ENCODE data around the gene PRPS1L1.
A peak's percentile ranks its signal among the peaks of the same experiment; 100 is the strongest.

Gene PRPS1L1

GRCh38 chr7:18027628-18028027 lies at the start of gene PRPS1L1:
TSS of gene PRPS1L1 (minus strand) at chr7:18027846.
- DNase-seq (ENCODE audit: low spot score) = no peak

- DNase-seq (ENCODE audit: low spot score) = no peak
Observed at GRCh38 chr7:18076461-18076860, 48.8 kb upstream of the PRPS1L1 start.

GRCh38 chr7:18068745-18069144 lies 41.1 kb upstream of the PRPS1L1 start:
- no peak for DNase-seq (ENCODE audit: low spot score)

- DNase-seq (ENCODE audit: low spot score) = peak; percentile 17
Observed at GRCh38 chr7:18064242-18064838, 36.7 kb upstream of the PRPS1L1 start.

GRCh38 chr7:18063149-18063901 lies 35.7 kb upstream of the PRPS1L1 start:
- DNase-seq (ENCODE audit: low spot score) = no peak

GRCh38 chr7:18059171-18059570 lies 31.5 kb upstream of the PRPS1L1 start:
- DNase-seq (ENCODE audit: low spot score) = no peak

- no peak for DNase-seq (ENCODE audit: low spot score)
Observed at GRCh38 chr7:18053941-18054340, 26.3 kb upstream of the PRPS1L1 start.

GRCh38 chr7:18053177-18053928 lies 25.7 kb upstream of the PRPS1L1 start:
- no peak for DNase-seq (ENCODE audit: low spot score)

- no peak for DNase-seq (ENCODE audit: low spot score)
Observed at GRCh38 chr7:18049262-18049661, 21.6 kb upstream of the PRPS1L1 start.

GRCh38 chr7:18046601-18047000 lies 19.0 kb upstream of the PRPS1L1 start:
- DNase-seq (ENCODE audit: low spot score) = no peak

- DNase-seq (ENCODE audit: low spot score) = no peak
Observed at GRCh38 chr7:18045171-18045570, 17.5 kb upstream of the PRPS1L1 start.

- DNase-seq (ENCODE audit: low spot score) = no peak
Observed at GRCh38 chr7:18041191-18041590, 13.5 kb upstream of the PRPS1L1 start.

GRCh38 chr7:18040196-18040595 lies 12.6 kb upstream of the PRPS1L1 start:
- peak; percentile 4 for DNase-seq (ENCODE audit: low spot score)

- DNase-seq (ENCODE audit: low spot score) = no peak
Observed at GRCh38 chr7:18038382-18038781, 10.7 kb upstream of the PRPS1L1 start.

- no peak for DNase-seq (ENCODE audit: low spot score)
Observed at GRCh38 chr7:18037609-18038008, 10.0 kb upstream of the PRPS1L1 start.

- no peak for DNase-seq (ENCODE audit: low spot score)
Observed at GRCh38 chr7:18036783-18037182, 9.1 kb upstream of the PRPS1L1 start.

GRCh38 chr7:18030758-18031157 lies 3.1 kb upstream of the PRPS1L1 start:
- no peak for DNase-seq (ENCODE audit: low spot score)

- peak; percentile 6 for DNase-seq (ENCODE audit: low spot score)
Observed at GRCh38 chr7:18020138-18020715, 7.4 kb downstream of the PRPS1L1 start.

GRCh38 chr7:18019555-18019954 lies 8.1 kb downstream of the PRPS1L1 start:
- peak; percentile 67 for DNase-seq (ENCODE audit: low spot score)

GRCh38 chr7:18018296-18019215 lies 9.1 kb downstream of the PRPS1L1 start:
- DNase-seq (ENCODE audit: low spot score) = no peak
